22Rv1 (cell line): ENCODE data around the gene SLC45A1.

ENCODE experiments used
- H3K27ac ChIP-seq: fragments of 450-650 bp; 2 replicates; pipeline ENCODE4 v1.5.1; 2017
- ZFX ChIP-seq: fragments of 450-650 bp; IDR thresholded peaks from 2 replicates; pipeline ENCODE4 v1.6.1; 2017; ENCODE audit warnings: antibody characterized with exemption, borderline replicate concordance
- TF ChIP-seq, protein P1 (sequence below): fragments of 450-650 bp; IDR thresholded peaks from 2 replicates; pipeline ENCODE4 v1.5.1; 2017; ENCODE audit warnings: mild to moderate bottlenecking

SLC45A1 gene

DNA sequence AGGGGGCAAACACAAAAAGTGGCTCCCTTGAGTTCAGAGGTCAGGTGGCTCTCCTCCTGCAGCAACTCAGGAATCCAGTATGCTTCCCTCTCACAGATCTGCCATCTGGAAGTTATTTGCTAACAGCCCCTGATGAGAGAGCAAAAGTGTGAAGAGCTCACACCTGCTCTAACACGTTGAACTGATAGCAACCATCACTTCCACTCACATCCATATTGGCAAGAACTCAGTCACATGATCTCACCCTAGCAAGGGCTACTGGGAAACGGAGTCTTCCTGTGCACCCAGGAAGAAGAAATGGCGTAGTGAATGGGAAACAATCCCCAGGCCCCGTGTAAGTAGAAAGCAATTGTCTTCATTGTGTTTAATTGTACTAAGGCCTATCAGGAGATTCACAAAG lies 20.7 kb upstream of the SLC45A1 start:
- TF ChIP-seq ZFX: no peak
- TF ChIP-seq, protein P1, sequence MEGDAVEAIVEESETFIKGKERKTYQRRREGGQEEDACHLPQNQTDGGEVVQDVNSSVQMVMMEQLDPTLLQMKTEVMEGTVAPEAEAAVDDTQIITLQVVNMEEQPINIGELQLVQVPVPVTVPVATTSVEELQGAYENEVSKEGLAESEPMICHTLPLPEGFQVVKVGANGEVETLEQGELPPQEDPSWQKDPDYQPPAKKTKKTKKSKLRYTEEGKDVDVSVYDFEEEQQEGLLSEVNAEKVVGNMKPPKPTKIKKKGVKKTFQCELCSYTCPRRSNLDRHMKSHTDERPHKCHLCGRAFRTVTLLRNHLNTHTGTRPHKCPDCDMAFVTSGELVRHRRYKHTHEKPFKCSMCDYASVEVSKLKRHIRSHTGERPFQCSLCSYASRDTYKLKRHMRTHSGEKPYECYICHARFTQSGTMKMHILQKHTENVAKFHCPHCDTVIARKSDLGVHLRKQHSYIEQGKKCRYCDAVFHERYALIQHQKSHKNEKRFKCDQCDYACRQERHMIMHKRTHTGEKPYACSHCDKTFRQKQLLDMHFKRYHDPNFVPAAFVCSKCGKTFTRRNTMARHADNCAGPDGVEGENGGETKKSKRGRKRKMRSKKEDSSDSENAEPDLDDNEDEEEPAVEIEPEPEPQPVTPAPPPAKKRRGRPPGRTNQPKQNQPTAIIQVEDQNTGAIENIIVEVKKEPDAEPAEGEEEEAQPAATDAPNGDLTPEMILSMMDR: no peak
- no peak overlapping the region for H3K27ac ChIP-seq

- no peak overlapping the region for H3K27ac ChIP-seq
- TF ChIP-seq ZFX: no peak
- TF ChIP-seq, protein P1: no peak
These were observed 18.0 kb upstream of the SLC45A1 start for GRCh38 chr1:8299963-8300362.

DNA sequence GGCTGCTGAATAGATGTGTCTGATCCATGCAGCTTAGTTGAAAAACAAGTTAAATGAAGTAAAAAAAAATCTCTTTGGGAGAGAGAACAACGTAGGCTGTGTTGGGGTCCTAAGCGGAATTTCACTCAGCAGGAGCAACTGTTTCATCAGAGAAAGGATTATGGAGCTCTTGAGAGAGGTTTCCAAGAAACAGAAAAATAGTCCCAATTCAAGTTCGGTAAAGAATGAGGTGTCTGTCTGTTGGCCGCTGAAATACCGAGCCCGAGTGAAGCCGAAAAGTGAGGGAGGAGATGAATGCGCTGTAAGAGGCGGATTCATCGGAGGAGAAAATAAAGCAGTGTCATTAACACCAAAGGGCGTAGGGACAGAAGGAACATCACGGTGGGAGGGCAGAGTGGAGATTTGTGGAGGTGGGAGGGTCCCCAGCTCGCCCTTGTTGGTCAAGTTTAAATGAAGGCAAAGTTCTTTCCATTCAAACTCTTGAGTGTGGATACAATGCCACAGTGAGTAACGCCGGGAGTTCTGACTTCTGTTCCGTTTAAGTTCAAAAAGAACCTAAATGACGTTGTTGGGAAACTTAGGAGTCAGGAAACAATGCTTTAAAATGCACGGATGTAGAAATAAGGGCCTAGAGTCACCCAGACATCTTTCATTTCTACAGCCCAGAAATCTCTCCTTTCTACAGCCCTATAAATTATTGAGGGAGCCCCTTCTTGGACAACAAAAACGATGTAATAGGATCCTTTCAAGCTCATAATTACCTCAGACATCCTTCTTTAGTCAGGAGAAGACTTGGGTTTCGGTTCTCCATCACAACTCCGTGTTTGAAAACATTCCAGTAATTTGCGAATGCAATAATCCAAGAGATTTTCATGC lies 15.6 kb upstream of the SLC45A1 start:
- H3K27ac ChIP-seq: no peak overlapping the region

GRCh38 chr1:8303141-8303540 lies 14.8 kb upstream of the SLC45A1 start:
- no peak overlapping the region for H3K27ac ChIP-seq
- no peak for TF ChIP-seq ZFX
- TF ChIP-seq, protein P1: no peak

More for the DNA sequence above, 15.6 kb upstream of the SLC45A1 start:
- TF ChIP-seq, protein P1: no peak
- TF ChIP-seq ZFX: no peak

- TF ChIP-seq, protein P1: no peak
- no peak for TF ChIP-seq ZFX
- H3K27ac ChIP-seq: no peak overlapping the region
These were observed 14.0 kb upstream of the SLC45A1 start for GRCh38 chr1:8303876-8304275.

DNA sequence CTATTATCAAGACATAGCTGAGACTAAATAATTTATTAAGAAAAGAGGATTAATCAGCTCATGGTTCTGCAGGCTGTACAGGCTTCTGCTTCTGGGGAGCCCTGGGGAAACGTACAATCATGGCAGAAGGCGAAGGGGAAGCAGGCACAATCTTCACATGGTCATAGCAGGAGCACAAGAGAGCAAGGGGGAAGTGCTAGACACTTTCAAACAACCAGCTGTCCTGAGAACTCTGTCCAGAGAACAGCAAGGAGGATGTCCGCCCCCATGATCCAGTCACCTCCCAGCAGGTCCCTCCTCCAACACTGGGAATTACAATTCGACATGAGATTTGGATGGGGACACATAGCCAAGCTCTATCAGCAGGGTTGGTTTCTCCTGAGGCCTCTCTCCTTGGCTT lies 10.3 kb upstream of the SLC45A1 start:
- TF ChIP-seq, protein P1: no peak
- TF ChIP-seq ZFX: no peak
- no peak overlapping the region for H3K27ac ChIP-seq

DNA sequence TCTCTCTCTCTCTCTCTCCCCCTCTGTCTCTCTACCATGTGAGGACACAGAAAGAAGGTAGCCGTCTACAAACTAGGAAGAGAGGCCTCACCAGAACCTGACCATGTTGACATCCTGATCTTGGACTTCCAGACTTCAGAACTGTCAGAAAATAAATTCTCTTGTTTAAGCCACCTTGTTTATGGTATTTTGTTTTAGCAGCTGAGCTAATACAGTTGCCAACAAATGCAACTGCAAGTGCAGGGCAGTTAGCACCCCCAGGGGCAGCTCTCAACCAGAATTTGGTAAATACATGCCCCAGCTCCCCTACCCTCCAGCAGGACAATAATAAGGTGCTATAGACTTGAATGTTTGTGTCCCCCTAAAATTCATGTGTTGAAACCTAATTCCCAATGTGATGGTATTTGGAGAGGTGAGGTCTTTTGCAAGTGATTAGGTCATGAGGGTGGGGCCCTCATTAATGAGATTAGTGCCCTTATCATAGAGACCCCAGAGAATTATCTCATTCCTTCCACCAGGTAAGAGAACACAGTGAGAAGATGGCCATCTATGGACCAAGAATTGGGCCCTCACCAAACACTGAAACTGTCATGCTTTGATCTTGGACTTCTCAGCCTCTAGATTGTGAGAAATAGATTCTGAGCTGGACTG lies 6.7 kb upstream of the SLC45A1 start:
- no peak for TF ChIP-seq ZFX
- TF ChIP-seq, protein P1: no peak

More for the DNA sequence above, 6.7 kb upstream of the SLC45A1 start:
- H3K27ac ChIP-seq: no peak overlapping the region
